Keratinocyte (primary cell): ENCODE measurements around the gene SRSF1. TPM values are rescaled to one million over a fixed set of nuclear protein-coding genes. Genes with fewer than 3 reads are reported as not detected.

Source experiments
- DNase-seq: peaks from one replicate; pipeline ENCODE4 v3.0.0-alpha.2; 2011; ENCODE audit warnings: low read depth, missing footprints, low spot score
- FAIRE-seq: peaks from 2 replicates; lab custom pipeline; 2011; peaks lifted over from hg19 to GRCh38; lab: Jason Lieb, UNC
- H2AFZ ChIP-seq: 2 replicates; pipeline ENCODE4 v1.6.0; 2012; ENCODE audit warnings: low read length, control low read depth, inconsistent platforms; ENCODE audit not compliant: control insufficient read depth
- H3K27ac ChIP-seq: 2 replicates; pipeline ENCODE4 v1.5.1; 2011; ENCODE audit warnings: low read length; ENCODE audit not compliant: control insufficient read depth, insufficient read depth
- H3K27me3 ChIP-seq: 3 replicates; pipeline ENCODE4 v1.6.0; 2011; ENCODE audit warnings: low read length; ENCODE audit not compliant: control insufficient read depth, insufficient read depth; ENCODE audit errors: extremely low read depth
- H3K36me3 ChIP-seq, 2 experiments: 2 replicates in 1 of 2; 3 replicates in 1 of 2; pipeline ENCODE4 v1.5.1; 2011; ENCODE audit warnings: low read length in 2 of 2, mild to moderate bottlenecking in 1 of 2; ENCODE audit not compliant: control insufficient read depth in 2 of 2, insufficient read depth in 2 of 2; ENCODE audit errors: extremely low read depth in 1 of 2
- H3K4me1 ChIP-seq: 3 replicates; pipeline ENCODE4 v1.5.1; 2011; ENCODE audit warnings: low read length; ENCODE audit not compliant: control insufficient read depth, insufficient read depth; ENCODE audit errors: extremely low read depth
- H3K4me2 ChIP-seq: 3 replicates; pipeline ENCODE4 v1.6.0; 2011; ENCODE audit warnings: low read depth, low read length; ENCODE audit not compliant: control insufficient read depth, insufficient read depth; ENCODE audit errors: extremely low read depth
- H3K4me3 ChIP-seq, 3 experiments: fragments of 200-600 bp in 1 of 3; sonication (generic) in 1 of 3; 2 replicates in 2 of 3; 3 replicates in 1 of 3; pipeline ENCODE4 v1.5.1; 2011 to 2016; ENCODE audit warnings: low read length in 3 of 3, mild to moderate bottlenecking in 3 of 3, control low read depth in 2 of 3, inconsistent platforms in 1 of 3, low read depth in 1 of 3, mixed read lengths in 1 of 3, mixed run types in 1 of 3, moderate library complexity in 1 of 3; ENCODE audit not compliant: control insufficient read depth in 2 of 3, insufficient read depth in 2 of 3; ENCODE audit errors: extremely low read depth in 1 of 3
- H3K79me2 ChIP-seq: 2 replicates; pipeline ENCODE4 v1.6.0; 2012; ENCODE audit warnings: low read length; ENCODE audit not compliant: control insufficient read depth, insufficient read depth
- H3K9ac ChIP-seq: 3 replicates; pipeline ENCODE4 v1.6.0; 2011; ENCODE audit warnings: low read length; ENCODE audit not compliant: control insufficient read depth, insufficient read depth; ENCODE audit errors: extremely low read depth
- H3K9me1 ChIP-seq: 3 replicates; pipeline ENCODE4 v1.6.0; 2011; ENCODE audit warnings: low read length; ENCODE audit not compliant: control insufficient read depth, insufficient read depth; ENCODE audit errors: extremely low read depth
- H3K9me3 ChIP-seq: 2 replicates; pipeline ENCODE4 v1.5.1; 2012; ENCODE audit warnings: low read depth, low read length; ENCODE audit not compliant: control insufficient read depth
- H4K20me1 ChIP-seq: 3 replicates; pipeline ENCODE4 v1.6.0; 2011; ENCODE audit warnings: low read length; ENCODE audit not compliant: control insufficient read depth, insufficient read depth; ENCODE audit errors: extremely low read depth
- CTCF ChIP-seq, 3 experiments: IDR thresholded peaks in 1 of 3; conservative IDR thresholded peaks in 1 of 3; optimal IDR thresholded peaks in 1 of 3; 2 replicates in 2 of 3; 3 replicates in 1 of 3; pipeline versions ENCODE3 to v1.5.1; 2011; ENCODE audit warnings: low read length in 3 of 3, mild to moderate bottlenecking in 3 of 3, moderate library complexity in 2 of 3, control low read depth in 1 of 3, inconsistent platforms in 1 of 3; ENCODE audit not compliant: insufficient read depth in 2 of 3; ENCODE audit errors: extremely low read depth in 1 of 3
- EZH2 ChIP-seq: IDR thresholded peaks from one replicate; pipeline ENCODE4 v1.6.1; 2012; ENCODE audit warnings: inconsistent platforms, mild to moderate bottlenecking, low read length, moderate library complexity
- dilution Hi-C: fragments of 300-500 bp; cut with MboI; formaldehyde crosslinking; loops from one replicate; pipeline ENCODE4 v1.7.0; 2020; ENCODE audit warnings: low sequenced_read_pairs; ENCODE audit not compliant: extremely low pct_ligation_motif_present
- polyA plus RNA-seq, 5 experiments: library from polyadenylated mRNA; depleted of rRNA in 3 of 5; stranded (reverse) in 3 of 5; stranded (forward) in 1 of 5; unstranded in 1 of 5; fragments of >200 nt; gene quantifications; 1 replicate in 1 of 5; 2 replicates in 3 of 5; 3 replicates in 1 of 5; pipeline versions ENCODE4 v1.2.1 to v1.2.3, GENCODE V29; 2011 to 2012; ENCODE audit warnings: missing spikeins in 2 of 5, low read depth in 1 of 5, low replicate concordance in 1 of 5

SRSF1 gene
- polyA plus RNA-seq, 1 donor (not counting 4 experiments of a cell fraction or from before 2014, with no cell fraction given) = 272 TPM

- Histone ChIP-seq H3K79me2 (peaks cover 17% of the 10 kb centered on the region), H3K9me3 (no peaks in the 10 kb centered on the region), H3K36me3 (no peaks in the 10 kb centered on the region), H3K4me3 (no peak overlapping the region), H3K27ac (no peak overlapping the region), H4K20me1 (no peaks in the 10 kb centered on the region), H3K9ac (no peak overlapping the region), H2AFZ (no peak overlapping the region), H3K27me3 (no peaks in the 10 kb centered on the region), H3K9me1 (no peaks in the 10 kb centered on the region), H3K4me1 (peaks cover 24% of the 10 kb centered on the region), H3K4me2 (no peak overlapping the region)
- dilution Hi-C loops = no loop called here
- DNase-seq (no peak), FAIRE-seq (no peak)
- TF ChIP-seq CTCF (optimal IDR thresholded peaks at IDR 0.05 in 1 of 3, IDR thresholded peaks at IDR 0.05 in 1 of 3, conservative IDR thresholded peaks at IDR 0.05 in 1 of 3; ENCODE audit: extremely low read depth in 1 of 3, insufficient read depth in 2 of 3, low read length in 3 of 3) (no peak), EZH2 (no peak)
Measured at GRCh38 chr17:57956291-57957119, 50.5 kb downstream of the SRSF1 start.

GRCh38 chr17:57955183-57955931 lies 51.7 kb downstream of the SRSF1 start, which contains the start of gene CUEDC1:
TSS of gene CUEDC1 (minus strand) at chr17:57955412. CDS start at chr17:57885564, 69,848 bp downstream.
- peaks cover 20% of the 10 kb centered on the region for H3K79me2 ChIP-seq
- no peak within 1 kb of the TSS for H3K27ac ChIP-seq
- no peaks in the 10 kb centered on the region for H3K36me3 ChIP-seq
- H3K9ac ChIP-seq = peak within 1 kb of the TSS; percentile 72
- peaks cover 24% of the 10 kb centered on the region for H3K4me1 ChIP-seq
- no peaks in the 10 kb centered on the region for H3K9me3 ChIP-seq
- dilution Hi-C loops = no loop called here
- H3K27me3 ChIP-seq = no peaks in the 10 kb centered on the region
- H3K4me3 ChIP-seq = peak within 1 kb of the TSS; percentile 57 to 77 (median 66)
- peak within 1 kb of the TSS; percentile 82 for H3K4me2 ChIP-seq
- H3K9me1 ChIP-seq = no peaks in the 10 kb centered on the region
- TF ChIP-seq CTCF (optimal IDR thresholded peaks at IDR 0.05 in 1 of 3, IDR thresholded peaks at IDR 0.05 in 1 of 3, conservative IDR thresholded peaks at IDR 0.05 in 1 of 3; ENCODE audit: extremely low read depth in 1 of 3, insufficient read depth in 2 of 3, low read length in 3 of 3) = peak in 2 of 3 experiments; percentile 16 to 67
- TF ChIP-seq EZH2 = no peak
- DNase-seq (no peak), FAIRE-seq (no peak)
- peak within 1 kb of the TSS; percentile 75 for H2AFZ ChIP-seq
- no peaks in the 10 kb centered on the region for H4K20me1 ChIP-seq
